ENCODE data around the gene MINDY4. TPM values are rescaled to one million over a fixed set of nuclear protein-coding genes. Genes with fewer than 3 reads are reported as not detected.

The MINDY4 gene
- total and polyA plus RNA-seq, 2 of the 8 experiments (the other 6 are each of a cell fraction or from before 2014, with no cell fraction given) = 1.3 to 3.6 TPM

- no peak overlapping the region for H3K9ac ChIP-seq (replicated peaks in 1 of 4; ENCODE audit: extremely low read depth in 1 of 4, low read depth in 3 of 4, low read length in 3 of 4)
- H3K4me1 ChIP-seq (replicated peaks in 1 of 4; ENCODE audit: control insufficient read depth in 3 of 4, insufficient read depth in 4 of 4, low read length in 3 of 4) = no peaks in the 10 kb centered on the region
- peaks cover 0 to 3% (median 0%) of the 10 kb centered on the region in 4 experiments; a peak in 2 of 8 replicates for H3K36me3 ChIP-seq (ENCODE audit: control insufficient read depth in 2 of 4, insufficient read depth in 4 of 4, low read length in 3 of 4)
- no peaks in the 10 kb centered on the region; the same call in 1 of the 2 replicates for H3K23me2 ChIP-seq (ENCODE audit: low read depth, low read length)
- no peak overlapping the region for H3K14ac ChIP-seq (ENCODE audit: insufficient read length)
- no peak overlapping the region for H3K23ac ChIP-seq (ENCODE audit: insufficient read length)
- no peak overlapping the region for H4K91ac ChIP-seq (replicated peaks; ENCODE audit: insufficient read length, low read length)
- no peak for DNase-seq (ENCODE audit: low read depth in 1 of 2, low spot score in 2 of 2)
- H4K5ac ChIP-seq (ENCODE audit: insufficient read length, low read depth, low read length) = no peak overlapping the region
- no peak overlapping the region for H2BK20ac ChIP-seq (ENCODE audit: low read length)
- H2BK12ac ChIP-seq (ENCODE audit: low read depth, low read length) = no peak overlapping the region
- H2AK5ac ChIP-seq (ENCODE audit: low read depth, low read length) = no peak overlapping the region
- H3K79me2 ChIP-seq (ENCODE audit: control insufficient read depth in 1 of 2, insufficient read depth in 2 of 2, low read length in 2 of 2) = no peaks in the 10 kb centered on the region
- H3K9me3 ChIP-seq (ENCODE audit: insufficient read depth in 2 of 2, low read depth in 1 of 2, low read length in 1 of 2) = no peaks in the 10 kb centered on the region
- POLR2A ChIA-PET (ENCODE audit: partially characterized antibody) = no interaction called here
- H3K4me2 ChIP-seq (ENCODE audit: insufficient read depth in 1 of 2, low read depth in 2 of 2, low read length in 2 of 2) = no peak overlapping the region
- no peak overlapping the region for H3K4ac ChIP-seq (replicated peaks; ENCODE audit: insufficient read length, low read depth, low read length)
- H4K20me1 ChIP-seq (replicated peaks in 1 of 2; ENCODE audit: control insufficient read depth in 1 of 2, insufficient read depth in 2 of 2, low read length in 2 of 2) = peaks cover 0 to 1% of the 10 kb centered on the region in 2 experiments
- CTCF ChIA-PET (ENCODE audit: partially characterized antibody) = interaction anchor here (1.0 to 3.0 kb wide), 3 partner anchors 10 to 158 kb away, joined by 3 to 11 read pairs (median 6); no protein-coding TSS in a partner anchor
- H3K18ac ChIP-seq (ENCODE audit: extremely low read depth, low read length) = no peak overlapping the region
- H2BK15ac ChIP-seq (ENCODE audit: low read length) = no peak overlapping the region
- H2BK120ac ChIP-seq (replicated peaks; ENCODE audit: low read depth, low read length) = no peak overlapping the region
- no peak overlapping the region for H2BK5ac ChIP-seq (ENCODE audit: low read depth, low read length)
- no peak for FAIRE-seq
- no peak overlapping the region for H3K4me3 ChIP-seq (ENCODE audit: extremely low read depth in 1 of 4, insufficient read depth in 2 of 4, low read depth in 3 of 4, low read length in 4 of 4)
- H3K27me3 ChIP-seq (replicated peaks in 1 of 4; ENCODE audit: control insufficient read depth in 3 of 4, extremely low read depth in 1 of 4, insufficient read depth in 3 of 4, low read length in 3 of 4) = no peaks in the 10 kb centered on the region
- 91% methylated on average over 4 of the region's 4 CpGs; no CpG with 5 or more reads in 1 of the 2 experiments for whole genome bisulfite sequencing, 2 experiments (ENCODE audit: extremely low coverage in 1 of 2, insufficient coverage in 1 of 2, insufficient read length in 1 of 2, insufficient replicate concordance in 2 of 2, low coverage in 1 of 2, low lambda C conversion rate in 2 of 2, missing lambda C conversion rate in 1 of 2)
- TF ChIP-seq YY1 (IDR thresholded peaks at IDR 0.05; ENCODE audit: low read depth, low read length) = no peak
- TF ChIP-seq, protein P1, sequence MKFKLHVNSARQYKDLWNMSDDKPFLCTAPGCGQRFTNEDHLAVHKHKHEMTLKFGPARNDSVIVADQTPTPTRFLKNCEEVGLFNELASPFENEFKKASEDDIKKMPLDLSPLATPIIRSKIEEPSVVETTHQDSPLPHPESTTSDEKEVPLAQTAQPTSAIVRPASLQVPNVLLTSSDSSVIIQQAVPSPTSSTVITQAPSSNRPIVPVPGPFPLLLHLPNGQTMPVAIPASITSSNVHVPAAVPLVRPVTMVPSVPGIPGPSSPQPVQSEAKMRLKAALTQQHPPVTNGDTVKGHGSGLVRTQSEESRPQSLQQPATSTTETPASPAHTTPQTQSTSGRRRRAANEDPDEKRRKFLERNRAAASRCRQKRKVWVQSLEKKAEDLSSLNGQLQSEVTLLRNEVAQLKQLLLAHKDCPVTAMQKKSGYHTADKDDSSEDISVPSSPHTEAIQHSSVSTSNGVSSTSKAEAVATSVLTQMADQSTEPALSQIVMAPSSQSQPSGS (IDR thresholded peaks at IDR 0.05; ENCODE audit: low read length) = no peak
- TF ChIP-seq SAP30 (IDR thresholded peaks at IDR 0.05; ENCODE audit: insufficient read depth, insufficient replicate concordance, low read length) = no peak
- no peak for TF ChIP-seq BCL11A (IDR thresholded peaks at IDR 0.05; ENCODE audit: low read depth in 2 of 2, low read length in 2 of 2)
- TF ChIP-seq CBX8 (IDR thresholded peaks at IDR 0.05; ENCODE audit: borderline replicate concordance, low read depth, low read length) = no peak
- no peak for TF ChIP-seq RBBP5 (IDR thresholded peaks at IDR 0.05; ENCODE audit: borderline replicate concordance, low read depth, low read length)
- TF ChIP-seq CEBPB (IDR thresholded peaks at IDR 0.05; ENCODE audit: low read depth, low read length) = no peak
- TF ChIP-seq SIN3A (conservative IDR thresholded peaks at IDR 0.05 in 1 of 2, IDR thresholded peaks at IDR 0.05 in 1 of 2; ENCODE audit: low read depth in 1 of 2, low read length in 2 of 2) = no peak
- H3K27ac ChIP-seq (ENCODE audit: low read depth, low read length) = no peak overlapping the region
- H3K56ac ChIP-seq (replicated peaks; ENCODE audit: insufficient read length, low read depth, low read length) = no peak overlapping the region
- no peak overlapping the region for H2AFZ ChIP-seq (ENCODE audit: low read length)
- no peak overlapping the region for H4K8ac ChIP-seq (ENCODE audit: extremely low read depth, insufficient read depth, low read length)
- no peaks in the 10 kb centered on the region for H3K79me1 ChIP-seq (ENCODE audit: low read depth, low read length)
Observed at GRCh38 chr7:30780941-30781340, 9.7 kb downstream of the MINDY4 start.

All from H1 (cell line).